DND-41 (cell line): ENCODE data around the gene ACTR1A.

Experiments used
- ATAC-seq: fragments of 200-7000 bp; cut with Tn5 transposase; 3 replicates; pipeline ENCODE4 v1.9.1; 2021; ENCODE audit warnings: low read depth; ENCODE audit not compliant: insufficient read depth
- DNase-seq: peaks from one replicate; pipeline ENCODE4 v3.0.0-alpha.2; 2020
- H2AFZ ChIP-seq: 2 replicates; pipeline ENCODE4 v1.6.0; 2012; ENCODE audit warnings: low read depth, low read length
- H3K27ac ChIP-seq: 2 replicates; pipeline ENCODE4 v1.5.1; 2012; ENCODE audit warnings: low read length, inconsistent platforms
- H3K27me3 ChIP-seq: fragments of 200-600 bp; sonication (generic); 2 replicates; pipeline ENCODE4 v1.6.0; 2012; ENCODE audit warnings: low read length, mild to moderate bottlenecking, inconsistent platforms; ENCODE audit not compliant: insufficient read depth, poor library complexity
- H3K36me3 ChIP-seq: 2 replicates; pipeline ENCODE4 v1.5.1; 2012; ENCODE audit warnings: low read length, inconsistent platforms; ENCODE audit not compliant: insufficient read depth
- H3K4me1 ChIP-seq: 2 replicates; pipeline ENCODE4 v1.5.1; 2012; ENCODE audit warnings: mild to moderate bottlenecking, low read length; ENCODE audit not compliant: insufficient read depth
- H3K4me2 ChIP-seq: 2 replicates; pipeline ENCODE4 v1.6.0; 2012; ENCODE audit warnings: mild to moderate bottlenecking, moderate library complexity, low read length, inconsistent platforms; ENCODE audit not compliant: insufficient read depth
- H3K4me3 ChIP-seq, 2 experiments: fragments of 200-600 bp in 1 of 2; shearing (Covaris generic) in 1 of 2; 2 replicates each; pipeline ENCODE4 v1.5.1; 2012 to 2016; ENCODE audit warnings: inconsistent platforms in 2 of 2, low read length in 2 of 2, mild to moderate bottlenecking in 2 of 2, low read depth in 1 of 2, moderate library complexity in 1 of 2
- H3K79me2 ChIP-seq: 2 replicates; pipeline ENCODE4 v1.6.0; 2012; ENCODE audit warnings: low read length, inconsistent platforms; ENCODE audit not compliant: insufficient read depth
- H3K9ac ChIP-seq: 2 replicates; pipeline ENCODE4 v1.6.0; 2012; ENCODE audit warnings: low read depth, mild to moderate bottlenecking, inconsistent platforms, low read length, moderate library complexity
- H3K9me3 ChIP-seq: 2 replicates; pipeline ENCODE4 v1.5.1; 2012; ENCODE audit warnings: low read length, moderate library complexity, mild to moderate bottlenecking, inconsistent platforms; ENCODE audit not compliant: insufficient read depth, severe bottlenecking
- H4K20me1 ChIP-seq: 2 replicates; pipeline ENCODE4 v1.6.0; 2012; ENCODE audit warnings: low read length; ENCODE audit not compliant: insufficient read depth
- CTCF ChIP-seq: IDR thresholded peaks from 2 replicates; pipeline ENCODE4 v1.5.1; 2012; ENCODE audit warnings: borderline replicate concordance, low read length, moderate library complexity, mild to moderate bottlenecking; ENCODE audit not compliant: poor library complexity, severe bottlenecking; ENCODE audit errors: extremely low read depth
- EZH2 ChIP-seq: IDR thresholded peaks from 3 replicates; pipeline ENCODE4 v1.6.1; 2012; ENCODE audit warnings: borderline replicate concordance, low read depth, mild to moderate bottlenecking, moderate library complexity, low read length, inconsistent platforms; ENCODE audit not compliant: severe bottlenecking

The ACTR1A gene

GRCh38 chr10:102542800-102543418 lies 40.4 kb upstream of the ACTR1A start:
- no peak for ATAC-seq
- Histone ChIP-seq H3K9me3 (no peaks in the 10 kb centered on the region), H3K79me2 (no peaks in the 10 kb centered on the region)

DNA sequence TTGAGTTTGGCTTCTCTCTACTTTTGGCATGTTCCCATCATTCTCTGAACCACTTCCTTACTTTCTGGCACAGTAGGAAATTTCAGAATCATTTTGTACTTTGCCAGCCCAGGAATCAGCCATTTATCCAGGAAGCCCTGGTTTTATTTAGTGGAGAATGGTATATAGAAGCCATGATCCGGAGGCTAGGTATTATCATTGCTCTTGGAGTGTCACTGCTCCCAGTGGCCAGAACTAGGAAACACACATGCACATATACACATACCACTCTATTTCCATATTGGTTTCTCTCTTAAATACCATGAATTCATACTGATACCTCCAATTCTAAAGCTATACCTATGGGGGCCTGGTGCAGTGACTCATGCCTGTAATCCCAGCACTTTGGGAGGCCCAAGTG lies 37.5 kb upstream of the ACTR1A start:
- no peak for DNase-seq
- ATAC-seq: peak; percentile 85
- Histone ChIP-seq H3K36me3 (0 out of 2 replicates have a peak, but pooled peaks cover 6% of the 10 kb centered on the region), H2AFZ (no peak overlapping the region), H4K20me1 (peaks cover 6% of the 10 kb centered on the region; the same call in 1 of the 2 replicates), H3K4me1 (no peaks in the 10 kb centered on the region), H3K79me2 (peaks cover 3% of the 10 kb centered on the region; the same call in 1 of the 2 replicates), H3K4me2 (no peak overlapping the region), H3K27me3 (no peaks in the 10 kb centered on the region), H3K4me3 (no peak overlapping the region), H3K9ac (no peak overlapping the region), H3K9me3 (no peaks in the 10 kb centered on the region), H3K27ac (no peak overlapping the region)
- no peak for TF ChIP-seq EZH2
- TF ChIP-seq CTCF: peak; percentile 52

More at GRCh38 chr10:102542800-102543418, 40.4 kb upstream of the ACTR1A start:
- Histone ChIP-seq H3K4me1 (no peaks in the 10 kb centered on the region), H2AFZ (no peak overlapping the region), H3K27ac (no peak overlapping the region), H3K36me3 (no peaks in the 10 kb centered on the region), H4K20me1 (0 out of 2 replicates have a peak, but pooled peaks cover 7% of the 10 kb centered on the region), H3K9ac (no peak overlapping the region), H3K27me3 (no peaks in the 10 kb centered on the region), H3K4me3 (no peak overlapping the region), H3K4me2 (no peak overlapping the region)
- TF ChIP-seq EZH2: no peak
- no peak for TF ChIP-seq CTCF
- no peak for DNase-seq

- Histone ChIP-seq H3K4me1 (no peaks in the 10 kb centered on the region), H3K79me2 (peaks cover 3% of the 10 kb centered on the region; the same call in 1 of the 2 replicates), H3K36me3 (peaks cover 10% of the 10 kb centered on the region; the same call in 1 of the 2 replicates), H4K20me1 (peaks cover 9% of the 10 kb centered on the region; the same call in 1 of the 2 replicates), H3K27me3 (no peaks in the 10 kb centered on the region), H3K9ac (no peak overlapping the region), H3K4me2 (no peak overlapping the region), H3K4me3 (no peak overlapping the region), H2AFZ (no peak overlapping the region), H3K9me3 (no peaks in the 10 kb centered on the region), H3K27ac (no peak overlapping the region)
- ATAC-seq (no peak), DNase-seq (no peak)
- no peak for TF ChIP-seq EZH2
- TF ChIP-seq CTCF: no peak
Measured at GRCh38 chr10:102538811-102539210, 36.3 kb upstream of the ACTR1A start.
